GM21526 (cell line): Measurements from ENCODE around the gene KRTAP10-7.

Experiments used
- ATAC-seq: cut with Tn5 transposase; IDR thresholded peaks from one replicate; pipeline ENCODE4 v1.9.1; 2021; ENCODE audit warnings: moderate library complexity; ENCODE audit not compliant: unreplicated experiment, low FRiP score

The KRTAP10-7 gene

DNA sequence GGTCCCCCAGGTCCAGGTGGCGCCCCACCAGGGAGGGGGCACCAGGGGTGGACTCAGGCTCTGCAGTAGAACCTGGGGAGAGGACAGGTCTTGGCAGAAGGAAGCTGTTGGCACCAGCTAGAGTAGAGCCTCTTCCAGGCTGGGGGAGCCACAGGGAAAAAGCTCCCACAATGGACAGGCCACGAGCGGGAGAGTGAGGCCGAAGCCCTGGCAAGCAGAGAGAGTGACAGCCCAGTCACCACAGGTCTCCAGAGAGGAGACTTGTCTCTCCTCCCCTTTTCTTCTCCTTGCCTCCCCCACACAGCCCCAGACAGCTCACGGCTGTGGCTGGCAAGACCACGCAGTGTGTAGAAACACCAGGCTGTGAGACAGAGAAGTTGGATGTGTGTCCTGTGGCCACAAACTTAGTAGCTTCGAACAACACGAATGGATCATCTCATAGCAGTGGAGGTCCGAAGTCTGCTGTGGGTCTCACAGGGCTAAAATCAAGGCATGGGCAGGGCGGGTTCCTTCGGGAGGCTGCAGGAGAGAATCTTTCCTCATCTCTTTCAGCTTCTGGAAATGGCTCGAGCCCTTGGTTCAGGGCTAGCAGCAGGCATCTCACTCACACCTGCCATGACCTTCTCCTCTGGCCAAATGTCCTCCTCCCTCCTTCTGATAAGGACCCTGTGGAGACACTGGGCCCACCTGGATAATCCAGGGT lies 50.7 kb downstream of the KRTAP10-7 start:
- no peak for ATAC-seq
